ENCODE measurements around the gene MRS2.

- TF ChIP-seq, protein P1, sequence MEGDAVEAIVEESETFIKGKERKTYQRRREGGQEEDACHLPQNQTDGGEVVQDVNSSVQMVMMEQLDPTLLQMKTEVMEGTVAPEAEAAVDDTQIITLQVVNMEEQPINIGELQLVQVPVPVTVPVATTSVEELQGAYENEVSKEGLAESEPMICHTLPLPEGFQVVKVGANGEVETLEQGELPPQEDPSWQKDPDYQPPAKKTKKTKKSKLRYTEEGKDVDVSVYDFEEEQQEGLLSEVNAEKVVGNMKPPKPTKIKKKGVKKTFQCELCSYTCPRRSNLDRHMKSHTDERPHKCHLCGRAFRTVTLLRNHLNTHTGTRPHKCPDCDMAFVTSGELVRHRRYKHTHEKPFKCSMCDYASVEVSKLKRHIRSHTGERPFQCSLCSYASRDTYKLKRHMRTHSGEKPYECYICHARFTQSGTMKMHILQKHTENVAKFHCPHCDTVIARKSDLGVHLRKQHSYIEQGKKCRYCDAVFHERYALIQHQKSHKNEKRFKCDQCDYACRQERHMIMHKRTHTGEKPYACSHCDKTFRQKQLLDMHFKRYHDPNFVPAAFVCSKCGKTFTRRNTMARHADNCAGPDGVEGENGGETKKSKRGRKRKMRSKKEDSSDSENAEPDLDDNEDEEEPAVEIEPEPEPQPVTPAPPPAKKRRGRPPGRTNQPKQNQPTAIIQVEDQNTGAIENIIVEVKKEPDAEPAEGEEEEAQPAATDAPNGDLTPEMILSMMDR (conservative IDR thresholded peaks at IDR 0.05; ENCODE audit: low read depth, low read length) = peak; percentile 92
- peak; percentile 98 for TF ChIP-seq EZH2phosphoT487 (IDR thresholded peaks at IDR 0.05; ENCODE audit: borderline replicate concordance, low read length)
Measured at GRCh38 chr6:24359640-24360454, 42.9 kb upstream of the MRS2 start.
